ENCODE results near the gene INPP4B. TPM values are rescaled to one million over a fixed set of nuclear protein-coding genes. Genes with fewer than 3 reads are reported as not detected.
"Not testable (repeated sequence)": the region's sequence is repeated elsewhere in the genome, so short reads cannot be mapped to it uniquely, and the experiment has no call there.

INPP4B gene
- polyA plus RNA-seq, 4 donors: 6.2 to 9.6 (median 8.4) TPM

DNA sequence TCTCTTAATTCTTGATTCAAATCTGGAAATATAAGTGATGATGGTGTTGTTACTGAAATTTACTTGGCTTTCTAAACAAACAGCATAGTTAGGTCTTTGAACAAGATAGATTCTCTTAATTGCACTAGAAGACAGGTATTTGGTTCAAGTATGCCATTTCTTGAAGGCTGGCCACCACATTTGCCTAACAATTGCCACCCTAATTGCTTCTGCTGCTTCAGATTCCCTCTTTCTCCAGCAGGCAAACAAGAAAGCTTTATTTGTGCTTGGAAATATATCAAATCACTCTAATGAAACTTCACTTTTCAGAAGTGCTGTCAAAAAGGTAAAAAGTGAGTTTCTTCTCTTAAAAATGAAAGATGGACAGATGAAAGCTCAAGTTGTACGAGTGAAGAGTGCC lies 418.6 kb downstream of the INPP4B start:
- DNase-seq (ENCODE audit: low read depth in 4 of 4, low spot score in 2 of 4): no peak

DNA sequence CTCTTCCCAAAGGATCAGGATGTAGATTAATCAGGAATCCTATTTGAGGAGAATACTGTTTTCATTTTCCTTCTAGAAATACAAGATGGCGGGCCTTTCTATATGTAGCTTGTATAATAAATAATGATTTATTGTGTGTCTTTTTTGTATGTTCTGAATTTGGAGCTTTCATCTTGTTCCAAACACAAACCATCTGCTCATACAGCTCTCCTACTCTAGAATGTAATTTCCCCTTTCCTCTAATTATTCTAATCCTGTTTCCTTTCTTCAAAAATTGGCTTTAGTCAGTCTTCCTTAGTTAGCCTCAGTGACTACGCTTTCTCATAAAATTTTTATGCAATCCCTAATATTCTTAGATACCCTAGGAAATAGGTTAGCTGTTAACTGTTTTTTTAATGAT lies 422.2 kb downstream of the INPP4B start:
- no peak for DNase-seq (ENCODE audit: low read depth in 4 of 4, low spot score in 2 of 4)

DNA sequence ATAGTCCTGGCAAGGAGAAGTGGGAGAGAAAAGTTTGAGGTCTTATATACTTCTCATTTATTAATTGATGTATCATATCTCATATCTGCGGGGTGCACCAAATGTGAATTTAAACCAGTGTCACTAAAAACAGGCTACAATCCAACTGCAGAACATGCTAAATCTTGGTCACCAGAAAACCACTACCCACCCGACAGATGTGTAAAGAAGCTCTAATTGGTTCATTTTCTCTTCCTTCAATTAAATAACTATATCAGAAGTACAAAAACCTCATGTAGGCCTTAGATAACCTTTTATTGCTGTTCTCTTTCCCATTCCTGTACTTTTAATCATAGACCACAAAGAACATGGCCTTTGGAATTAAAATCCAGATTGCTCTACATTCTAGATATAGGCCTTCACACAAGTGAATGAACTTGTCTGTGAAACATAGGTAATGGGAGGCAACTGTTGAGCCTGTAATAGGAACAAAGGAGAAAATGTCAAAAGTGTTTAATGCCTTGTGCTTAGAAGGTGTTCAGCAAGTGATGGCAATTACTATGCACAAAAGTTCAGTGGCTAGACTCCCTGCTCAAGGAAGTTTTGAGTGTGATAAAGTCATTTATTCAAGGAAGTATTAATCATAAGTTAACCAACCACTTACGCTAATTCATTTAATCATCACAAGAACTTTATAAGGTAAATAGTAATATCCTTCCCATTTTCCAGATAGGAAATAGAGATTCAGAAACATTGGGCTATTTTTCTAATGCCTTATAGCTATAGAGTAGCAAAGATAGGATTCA lies 425.6 kb downstream of the INPP4B start:
- DNase-seq (ENCODE audit: low read depth in 4 of 4, low spot score in 2 of 4): no peak

DNA sequence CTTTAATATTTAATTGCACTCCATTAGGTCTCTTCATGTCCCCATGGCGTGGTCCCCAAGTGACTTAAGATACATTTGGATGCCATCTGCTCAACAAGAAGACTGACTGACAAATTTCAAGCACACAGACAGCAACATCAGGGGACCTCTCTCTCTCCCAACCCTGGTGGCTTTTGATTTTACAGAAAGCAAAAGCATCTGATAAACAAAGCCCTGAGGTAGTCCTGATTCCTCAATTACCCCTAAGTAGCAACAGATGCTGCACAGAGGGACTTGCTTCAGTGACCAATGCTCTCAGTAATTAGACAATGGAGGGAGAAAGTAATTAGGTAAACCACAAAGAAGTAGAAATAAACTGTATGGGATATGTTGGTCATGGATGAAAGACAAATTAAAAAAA lies 426.4 kb downstream of the INPP4B start:
- DNase-seq (ENCODE audit: low read depth in 4 of 4, low spot score in 2 of 4): no peak

DNA sequence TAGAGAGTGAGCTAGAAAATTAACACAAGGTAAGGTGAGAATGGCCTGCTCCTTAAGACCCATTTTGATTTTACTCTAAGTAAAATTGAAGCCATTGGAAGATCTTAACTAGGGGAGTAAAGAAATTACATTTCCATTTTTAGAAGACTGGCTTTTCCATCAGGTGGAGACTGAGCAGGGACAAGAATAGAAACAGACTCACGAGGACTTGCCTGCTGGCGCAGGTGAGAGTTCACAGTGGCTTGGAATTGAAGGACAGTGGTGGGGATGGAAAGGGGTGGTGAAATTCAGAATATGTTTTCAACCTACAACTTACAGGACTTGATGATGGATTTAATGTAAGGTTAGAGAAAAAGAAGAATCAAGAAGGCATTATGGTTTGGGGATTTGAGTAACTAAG lies 427.4 kb downstream of the INPP4B start:
- no peak for DNase-seq (ENCODE audit: low read depth in 4 of 4, low spot score in 2 of 4)

DNA sequence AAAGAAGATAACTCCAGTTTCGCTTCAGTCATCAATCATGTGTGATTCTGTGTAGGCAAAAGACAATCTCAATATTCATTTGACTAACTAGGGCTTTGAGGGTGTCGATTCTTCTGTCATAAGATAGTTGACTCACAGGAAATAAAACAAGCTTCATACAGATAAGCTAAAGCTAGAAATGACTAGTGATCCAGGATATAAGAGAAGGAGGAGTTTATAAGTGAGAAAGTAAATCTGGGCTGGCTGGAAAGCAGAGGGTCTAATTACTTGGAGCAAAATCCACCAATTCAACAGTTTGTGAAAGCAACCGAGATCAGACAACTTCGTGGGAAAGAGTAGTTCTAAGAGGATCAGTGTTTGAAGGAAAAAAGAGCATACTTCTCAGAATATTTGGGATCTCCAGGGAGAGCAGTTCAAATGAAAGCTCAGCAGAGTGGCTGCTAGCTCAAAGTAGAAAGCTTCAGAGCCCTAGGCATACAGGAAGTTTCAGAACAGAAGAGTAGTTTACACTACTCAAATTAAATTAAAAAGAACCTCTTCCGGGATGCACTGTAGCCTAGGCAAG lies 429.3 kb downstream of the INPP4B start:
- no peak for DNase-seq (ENCODE audit: low read depth in 4 of 4, low spot score in 2 of 4)

DNA sequence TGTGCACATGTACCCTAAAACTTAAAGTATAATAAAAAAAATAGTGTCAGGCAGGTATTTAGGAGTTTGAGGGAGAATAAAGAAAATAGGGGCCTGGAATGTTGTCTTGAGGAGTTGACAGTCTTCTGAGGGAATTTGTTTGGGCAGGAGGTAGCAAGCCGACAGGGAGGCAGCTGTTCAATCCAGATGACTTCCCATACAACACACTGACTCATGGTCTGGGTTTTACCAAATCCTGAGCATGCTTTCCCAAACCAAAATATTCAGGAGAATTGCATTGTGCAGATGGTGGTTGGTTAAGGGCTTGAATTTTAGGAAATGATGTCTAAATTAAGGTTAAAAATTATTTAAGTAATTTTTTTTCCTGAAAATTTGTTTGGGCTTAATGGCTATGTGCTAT lies 430.0 kb downstream of the INPP4B start:
- no peak for DNase-seq (ENCODE audit: low read depth in 4 of 4, low spot score in 2 of 4)

DNA sequence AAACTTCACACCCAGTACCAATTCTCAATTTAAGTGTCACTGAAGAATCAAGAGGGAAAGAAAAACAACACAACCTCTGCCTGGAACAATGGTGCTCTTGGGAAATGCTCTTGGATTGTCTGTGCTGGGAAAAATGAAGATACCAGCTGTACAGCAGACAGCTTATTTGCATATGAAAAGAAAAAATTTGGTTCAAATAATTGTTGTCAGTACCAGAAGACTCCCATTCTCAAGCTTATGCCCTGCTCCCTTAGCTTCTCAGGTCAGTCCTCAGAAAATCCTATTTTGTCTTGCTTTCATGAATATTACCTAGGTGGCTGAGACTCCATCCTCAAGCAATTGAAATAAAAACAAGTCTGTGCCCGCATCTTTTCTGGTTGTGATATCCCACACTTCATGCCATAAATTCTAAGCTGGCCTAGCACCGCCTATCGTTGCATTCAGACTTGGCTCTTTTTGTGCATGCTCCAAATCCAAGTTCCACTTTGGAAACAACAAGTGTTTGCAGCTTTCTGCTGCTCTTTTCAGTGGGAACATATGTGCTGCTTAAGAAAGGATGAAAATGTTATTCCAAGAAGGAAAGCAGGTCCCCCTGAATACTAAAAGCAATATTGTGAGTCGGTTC lies 431.6 kb downstream of the INPP4B start:
- DNase-seq (ENCODE audit: low read depth in 4 of 4, low spot score in 2 of 4): no peak

DNA sequence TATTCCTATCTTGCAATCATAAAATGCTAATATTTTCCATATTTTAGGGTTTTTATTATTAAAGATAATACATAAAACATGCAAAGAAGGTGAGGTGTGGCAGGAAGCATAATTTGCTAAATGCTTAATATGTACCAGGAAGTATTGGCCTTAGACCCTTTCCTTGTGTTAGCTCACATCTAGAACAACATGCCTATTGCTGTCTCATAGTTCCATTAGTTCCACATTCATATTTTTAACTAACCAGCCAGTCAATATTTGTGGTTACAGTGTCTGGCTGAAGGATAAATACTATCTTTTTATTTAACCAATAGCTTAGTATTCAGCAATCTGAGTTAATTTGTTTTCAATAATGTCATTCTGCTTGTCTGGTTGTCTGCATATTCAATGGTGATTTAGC lies 432.6 kb downstream of the INPP4B start:
- DNase-seq (ENCODE audit: low read depth in 4 of 4, low spot score in 2 of 4): no peak

DNA sequence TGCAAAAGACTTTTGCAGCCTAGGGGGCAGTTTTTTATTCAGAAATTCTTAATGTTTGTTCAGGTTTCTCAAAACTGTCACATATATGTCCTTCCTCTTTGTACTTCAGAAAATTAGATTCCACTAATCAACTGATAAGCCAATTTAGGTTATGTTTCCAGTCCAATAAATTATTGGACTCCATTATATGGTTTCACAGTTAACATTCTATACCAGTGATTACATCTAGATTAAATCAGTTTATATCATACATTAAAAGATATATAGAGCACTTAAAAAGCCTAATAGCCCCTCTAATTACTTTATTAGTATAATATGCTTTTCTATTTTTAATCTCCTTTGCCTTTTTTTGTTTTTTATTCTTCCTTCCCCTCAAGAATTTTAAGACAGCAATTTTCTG lies 434.1 kb downstream of the INPP4B start:
- DNase-seq (ENCODE audit: low read depth in 4 of 4, low spot score in 2 of 4): no peak

DNA sequence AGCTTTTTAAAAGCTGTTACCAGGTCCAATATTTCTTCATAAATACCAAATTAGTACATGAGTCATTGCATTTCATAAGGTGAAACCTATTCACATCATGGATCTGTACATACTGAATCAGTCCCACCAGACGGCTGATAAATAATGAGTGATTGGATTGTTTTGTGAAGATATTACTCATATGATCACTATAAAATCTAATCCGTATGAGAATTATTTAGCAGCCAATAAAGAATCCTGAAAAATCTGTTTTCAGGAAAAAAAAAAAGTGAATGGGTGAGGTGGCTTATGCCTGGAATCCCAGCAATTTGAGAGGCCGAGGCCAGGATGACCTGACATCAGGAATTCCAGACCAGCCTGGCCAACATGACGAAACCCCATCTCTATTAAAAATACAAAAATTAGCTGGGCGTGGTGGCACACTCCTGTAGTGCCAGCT lies 438.1 kb downstream of the INPP4B start:
- DNase-seq (ENCODE audit: low read depth in 4 of 4, low spot score in 2 of 4): no peak

DNA sequence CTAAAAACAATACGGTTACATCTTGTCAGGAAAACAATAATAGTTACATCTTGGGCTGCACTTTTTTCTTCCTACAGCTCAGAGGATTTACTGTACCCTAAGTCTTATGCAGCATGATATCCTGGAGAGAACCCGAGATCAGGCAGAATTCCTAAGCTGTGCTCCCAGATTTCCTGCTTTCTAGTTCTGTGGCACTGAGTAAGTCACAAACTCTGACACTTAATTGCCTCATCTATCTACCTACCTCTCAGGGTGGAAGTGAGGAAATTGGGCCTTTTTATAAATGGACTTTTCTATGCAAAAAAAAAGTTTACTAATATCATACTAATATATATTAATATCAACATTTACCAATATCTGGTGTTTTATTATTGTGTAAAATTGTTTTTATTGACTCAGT lies 438.5 kb downstream of the INPP4B start:
- DNase-seq (ENCODE audit: low read depth in 4 of 4, low spot score in 2 of 4): no peak

DNA sequence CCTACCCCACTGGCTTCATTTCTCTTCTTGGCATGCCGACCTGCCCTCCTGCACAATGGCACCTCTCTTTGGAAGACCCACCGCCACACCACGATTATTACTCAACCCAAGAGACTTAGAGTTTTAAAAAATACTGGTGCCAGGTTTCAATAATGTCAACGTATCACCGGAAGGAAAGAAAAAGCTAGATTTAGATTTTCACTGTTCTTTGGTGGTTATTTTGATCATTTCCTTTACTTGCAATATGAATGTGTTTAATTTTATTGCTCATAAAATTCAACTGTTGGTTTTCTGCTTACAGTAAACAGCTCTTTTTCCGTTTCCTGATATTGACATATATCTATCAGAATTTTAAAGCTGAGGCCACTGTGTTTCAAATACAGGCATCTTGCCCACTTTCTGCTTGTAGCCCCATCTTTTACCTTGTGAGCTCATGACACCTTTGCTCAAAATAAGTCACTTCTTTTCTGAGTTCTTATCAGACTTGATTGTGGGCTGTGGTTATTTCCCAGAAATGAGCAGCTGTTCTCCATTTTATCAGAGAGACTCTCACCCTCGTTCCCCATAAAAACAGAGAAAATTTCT lies 439.1 kb downstream of the INPP4B start:
- DNase-seq (ENCODE audit: low read depth in 4 of 4, low spot score in 2 of 4): no peak

DNA sequence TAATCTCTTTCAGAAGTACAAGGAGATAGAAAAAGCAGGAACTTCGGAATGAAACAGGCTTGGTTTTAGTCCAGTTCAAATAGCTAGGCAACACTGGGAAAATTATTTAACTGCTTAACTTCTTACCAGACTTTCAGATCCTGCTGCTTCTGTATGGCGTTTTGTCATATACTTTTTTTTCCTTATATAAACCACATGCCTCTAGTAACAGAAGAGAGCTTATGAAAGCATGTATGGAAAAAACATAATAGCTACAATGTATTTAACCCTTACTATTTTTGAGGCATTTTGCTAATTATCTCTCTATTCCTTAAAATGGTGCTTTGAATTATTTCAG lies 439.6 kb downstream of the INPP4B start:
- no peak for DNase-seq (ENCODE audit: low read depth in 4 of 4, low spot score in 2 of 4)

DNA sequence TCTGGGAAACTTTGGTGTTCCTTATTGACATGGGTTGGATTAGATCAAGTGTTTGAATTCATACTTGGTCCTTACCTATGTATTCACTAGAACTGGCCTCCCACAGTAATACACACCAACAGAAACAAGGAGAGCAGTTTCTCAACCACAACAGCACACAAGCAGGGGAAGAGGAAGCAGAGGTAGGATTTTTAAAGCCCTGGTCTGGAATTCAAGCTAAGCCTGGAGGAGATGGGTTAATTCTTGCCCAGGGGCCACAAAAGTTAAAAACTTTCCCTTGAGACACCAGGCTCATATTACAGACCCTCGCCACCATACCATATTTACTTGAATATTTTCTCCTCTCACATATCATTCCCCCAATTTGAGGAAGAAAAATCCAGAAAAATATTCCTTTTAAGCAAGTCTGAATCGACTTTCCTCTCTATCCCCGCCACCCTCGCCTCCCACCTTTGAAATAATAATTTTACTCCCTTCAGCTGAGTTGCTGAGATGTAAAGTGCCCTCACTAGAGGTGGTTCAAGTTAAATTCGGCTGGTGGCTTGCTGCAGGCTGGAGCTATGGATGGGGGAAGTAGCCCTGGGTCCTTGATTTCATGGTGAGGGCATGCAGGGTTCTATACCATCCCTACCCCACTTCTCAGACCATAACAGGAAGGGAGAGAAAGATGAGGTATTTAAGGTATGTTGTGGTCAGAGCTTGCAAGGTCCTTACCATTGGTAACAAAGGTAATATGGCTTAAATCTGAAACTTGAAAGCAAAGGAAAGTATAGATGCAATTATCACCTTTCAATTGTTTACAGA lies 440.2 kb downstream of the INPP4B start:
- peak in 1 of 4 donors; percentile 45 for DNase-seq (ENCODE audit: low read depth in 4 of 4, low spot score in 2 of 4)

DNA sequence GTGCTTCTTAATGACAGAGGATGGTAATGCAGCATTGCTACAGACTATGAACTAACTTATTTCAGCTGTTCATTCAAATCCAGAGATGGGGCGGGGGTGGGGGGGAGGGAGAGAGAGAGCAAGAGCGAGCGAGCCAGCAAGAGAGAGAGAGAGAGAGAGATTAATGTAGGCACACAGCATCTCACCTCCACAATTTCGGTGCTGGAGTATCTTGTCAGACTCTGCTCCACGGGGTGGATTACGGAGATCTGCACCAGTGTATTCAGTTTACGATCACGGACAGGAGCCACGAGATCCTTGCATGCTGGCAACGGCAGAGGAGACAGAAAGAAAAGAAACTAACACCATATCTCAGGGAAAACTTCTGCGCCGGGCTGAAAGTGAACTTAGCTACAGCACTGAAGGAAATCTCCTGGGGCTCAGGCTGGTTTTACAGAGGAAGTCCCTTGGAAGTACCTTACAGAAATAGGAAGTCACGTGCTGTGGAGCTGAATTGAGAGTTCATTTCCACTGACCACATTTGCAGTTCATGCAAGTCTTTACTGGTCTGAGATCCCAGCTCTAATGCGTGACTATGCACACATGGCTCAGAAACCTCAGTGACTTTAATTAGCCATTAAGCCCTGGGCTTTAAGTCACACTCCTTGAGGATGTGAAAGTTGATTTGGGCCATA lies 440.9 kb downstream of the INPP4B start:
- peak; percentile 41 to 75 (median 58) for DNase-seq (ENCODE audit: low read depth in 4 of 4, low spot score in 2 of 4)

DNA sequence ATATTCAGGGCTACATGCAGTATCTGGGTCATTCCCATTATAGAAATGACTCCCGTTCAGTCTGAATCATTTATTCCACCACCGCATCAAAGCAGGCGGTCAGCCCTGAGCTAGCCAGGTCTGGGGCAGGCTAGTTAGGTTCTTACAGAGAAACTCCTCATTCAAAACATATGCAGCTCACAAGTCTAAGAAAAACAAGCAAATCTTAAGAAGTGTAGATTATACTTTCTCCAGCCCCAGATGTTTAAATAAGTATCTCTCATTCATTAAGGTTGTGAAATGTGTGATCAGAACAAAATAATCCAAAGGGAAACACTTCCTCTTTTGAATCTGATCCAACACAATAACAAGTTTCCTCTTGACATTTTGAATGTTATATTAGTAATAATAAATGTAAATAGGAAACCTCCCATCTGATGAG lies 441.9 kb downstream of the INPP4B start:
- DNase-seq (ENCODE audit: low read depth in 4 of 4, low spot score in 2 of 4): no peak

DNA sequence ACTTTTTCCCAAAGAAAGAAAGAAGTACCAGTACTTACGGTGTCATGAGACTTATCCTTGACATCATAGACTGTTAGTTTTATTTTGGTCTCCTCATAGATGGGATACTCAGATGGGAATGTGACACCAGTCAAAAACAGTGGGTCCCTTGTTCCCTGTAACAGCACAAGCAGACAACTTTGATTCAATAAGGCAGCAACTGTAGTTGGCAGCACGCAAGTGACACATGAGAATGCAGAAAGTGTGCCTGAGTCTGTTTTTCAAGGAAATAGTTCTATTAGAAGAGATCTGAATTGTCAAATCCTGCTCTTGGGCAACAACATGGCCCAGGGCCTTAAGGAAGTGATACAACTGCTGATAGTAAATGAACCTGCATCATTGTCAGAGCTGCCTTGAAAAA lies 443.2 kb downstream of the INPP4B start:
- no peak for DNase-seq (ENCODE audit: low read depth in 4 of 4, low spot score in 2 of 4)

DNA sequence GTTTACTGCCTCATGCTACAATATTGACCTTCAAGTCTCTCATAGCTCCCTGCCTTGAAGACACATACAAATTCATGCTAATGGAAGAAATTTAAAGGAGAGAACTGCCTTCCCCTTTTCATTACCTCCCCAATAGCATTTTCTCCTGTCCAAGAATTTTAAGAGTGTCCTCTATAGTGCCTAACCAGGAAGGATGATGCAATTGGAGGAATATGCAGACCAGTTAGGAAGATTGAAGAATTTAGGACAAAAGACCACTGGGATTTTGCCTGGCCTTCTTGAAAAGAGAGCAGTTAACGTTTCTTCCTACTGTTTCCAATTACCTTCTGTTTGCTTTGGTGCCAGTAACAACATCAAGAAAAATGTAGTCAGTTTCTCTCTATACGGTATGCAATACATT lies 443.9 kb downstream of the INPP4B start:
- DNase-seq (ENCODE audit: low read depth in 4 of 4, low spot score in 2 of 4): no peak

DNA sequence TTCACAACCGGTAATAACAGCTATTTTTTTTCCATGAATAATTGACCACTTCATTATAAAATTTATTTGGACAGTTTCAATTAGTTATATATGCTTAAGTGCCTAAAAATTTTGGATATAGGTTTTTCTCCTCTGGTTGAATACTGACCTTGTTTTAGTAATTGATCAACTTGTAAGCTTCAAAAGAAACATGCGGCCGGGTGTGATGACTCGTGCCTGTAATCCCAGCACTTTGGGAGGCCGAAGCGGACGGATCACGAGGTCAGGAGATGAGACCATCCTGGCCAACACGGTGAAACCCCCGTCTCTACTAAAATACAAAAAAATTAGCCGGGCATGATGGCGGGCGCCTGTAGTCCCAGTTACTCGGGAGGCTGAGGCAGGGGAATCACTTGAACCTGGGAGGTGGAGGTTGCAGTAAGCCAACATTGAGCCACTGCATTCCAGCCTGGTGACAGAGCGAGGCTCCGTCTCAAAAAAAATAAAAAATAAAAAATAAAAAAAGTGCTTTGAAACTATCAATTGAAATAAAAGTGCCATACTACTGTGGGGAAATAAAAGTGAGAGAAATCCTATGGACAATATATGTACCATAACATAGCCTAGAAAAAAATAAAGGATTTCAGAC lies 448.6 kb downstream of the INPP4B start:
- DNase-seq (ENCODE audit: low read depth in 4 of 4, low spot score in 2 of 4): not testable (repeated sequence)
